Measurements from ENCODE around the gene AJAP1.

The AJAP1 gene

DNA sequence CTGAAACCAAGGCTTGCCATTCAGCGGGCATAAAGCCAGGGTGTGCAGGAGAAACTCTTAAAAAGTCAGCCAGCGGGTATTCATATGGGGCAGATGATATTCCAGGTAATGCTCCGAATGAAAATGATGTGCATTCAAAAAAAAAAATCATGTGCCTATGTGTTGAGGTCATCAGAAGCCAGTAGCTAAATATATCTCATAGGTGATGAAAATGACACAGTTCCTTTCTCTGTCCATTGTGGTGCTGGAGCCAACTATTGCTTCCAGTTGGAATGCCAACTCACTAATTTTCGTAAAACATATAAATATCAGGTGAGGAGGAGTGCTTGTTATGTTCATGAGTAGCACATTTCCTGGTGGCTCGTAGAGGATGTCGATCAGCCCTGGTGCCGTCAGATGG lies 23.2 kb downstream of the AJAP1 start:
- no peak for DNase-seq (ENCODE audit: low read depth)
- H3K4me3 ChIP-seq (ENCODE audit: low read depth, low read length), result no peak overlapping the region
- TF ChIP-seq POLR2A (IDR thresholded peaks at IDR 0.05; ENCODE audit: extremely low read depth, insufficient read length), result no peak
- TF ChIP-seq, protein P1, sequence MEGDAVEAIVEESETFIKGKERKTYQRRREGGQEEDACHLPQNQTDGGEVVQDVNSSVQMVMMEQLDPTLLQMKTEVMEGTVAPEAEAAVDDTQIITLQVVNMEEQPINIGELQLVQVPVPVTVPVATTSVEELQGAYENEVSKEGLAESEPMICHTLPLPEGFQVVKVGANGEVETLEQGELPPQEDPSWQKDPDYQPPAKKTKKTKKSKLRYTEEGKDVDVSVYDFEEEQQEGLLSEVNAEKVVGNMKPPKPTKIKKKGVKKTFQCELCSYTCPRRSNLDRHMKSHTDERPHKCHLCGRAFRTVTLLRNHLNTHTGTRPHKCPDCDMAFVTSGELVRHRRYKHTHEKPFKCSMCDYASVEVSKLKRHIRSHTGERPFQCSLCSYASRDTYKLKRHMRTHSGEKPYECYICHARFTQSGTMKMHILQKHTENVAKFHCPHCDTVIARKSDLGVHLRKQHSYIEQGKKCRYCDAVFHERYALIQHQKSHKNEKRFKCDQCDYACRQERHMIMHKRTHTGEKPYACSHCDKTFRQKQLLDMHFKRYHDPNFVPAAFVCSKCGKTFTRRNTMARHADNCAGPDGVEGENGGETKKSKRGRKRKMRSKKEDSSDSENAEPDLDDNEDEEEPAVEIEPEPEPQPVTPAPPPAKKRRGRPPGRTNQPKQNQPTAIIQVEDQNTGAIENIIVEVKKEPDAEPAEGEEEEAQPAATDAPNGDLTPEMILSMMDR (IDR thresholded peaks at IDR 0.05; ENCODE audit: low read depth, low read length), result no peak
- TF ChIP-seq, protein P2, sequence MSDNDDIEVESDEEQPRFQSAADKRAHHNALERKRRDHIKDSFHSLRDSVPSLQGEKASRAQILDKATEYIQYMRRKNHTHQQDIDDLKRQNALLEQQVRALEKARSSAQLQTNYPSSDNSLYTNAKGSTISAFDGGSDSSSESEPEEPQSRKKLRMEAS (IDR thresholded peaks at IDR 0.05; ENCODE audit: low read depth, low read length), result no peak
- TF ChIP-seq MYC (IDR thresholded peaks at IDR 0.05; ENCODE audit: low read depth, low read length), result no peak

DNA sequence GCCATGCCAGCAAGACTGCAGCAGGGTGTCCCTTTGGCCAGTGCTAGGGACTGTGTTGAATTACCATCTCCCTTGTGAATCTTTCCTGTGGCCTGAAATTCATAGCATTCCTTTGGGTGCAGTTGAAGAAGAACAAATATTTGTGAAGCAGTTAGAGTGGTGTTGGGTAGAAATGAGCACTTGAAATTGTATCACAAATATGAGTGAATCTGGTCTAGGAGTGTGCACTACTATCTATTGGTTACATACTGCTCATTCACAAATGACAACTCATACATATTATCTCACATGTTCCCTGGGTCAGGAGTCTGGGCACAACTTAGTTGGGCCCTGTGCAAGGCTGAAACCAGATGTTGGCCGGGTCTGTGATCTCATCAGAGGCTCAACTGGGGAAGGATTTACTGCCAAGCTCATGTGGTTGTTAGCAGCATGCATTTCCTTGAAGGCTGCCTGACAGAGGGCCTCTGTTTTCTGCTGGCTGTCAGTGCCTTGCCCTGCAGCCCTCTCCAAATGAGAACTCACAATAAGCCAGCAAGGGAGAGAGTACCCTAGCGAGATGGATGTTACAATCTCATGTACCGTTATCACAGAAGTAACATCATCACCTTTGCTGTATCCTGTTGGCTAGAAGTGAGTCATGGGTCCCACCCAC lies 23.8 kb downstream of the AJAP1 start:
- TF ChIP-seq, protein P2 (IDR thresholded peaks at IDR 0.05; ENCODE audit: low read depth, low read length), result no peak
- TF ChIP-seq MYC (IDR thresholded peaks at IDR 0.05; ENCODE audit: low read depth, low read length), result no peak
- no peak for TF ChIP-seq POLR2A (IDR thresholded peaks at IDR 0.05; ENCODE audit: extremely low read depth, insufficient read length)
- TF ChIP-seq, protein P1 (IDR thresholded peaks at IDR 0.05; ENCODE audit: low read depth, low read length), result no peak
- DNase-seq (ENCODE audit: low read depth), result no peak
- no peak overlapping the region for H3K4me3 ChIP-seq (ENCODE audit: low read depth, low read length)

DNA sequence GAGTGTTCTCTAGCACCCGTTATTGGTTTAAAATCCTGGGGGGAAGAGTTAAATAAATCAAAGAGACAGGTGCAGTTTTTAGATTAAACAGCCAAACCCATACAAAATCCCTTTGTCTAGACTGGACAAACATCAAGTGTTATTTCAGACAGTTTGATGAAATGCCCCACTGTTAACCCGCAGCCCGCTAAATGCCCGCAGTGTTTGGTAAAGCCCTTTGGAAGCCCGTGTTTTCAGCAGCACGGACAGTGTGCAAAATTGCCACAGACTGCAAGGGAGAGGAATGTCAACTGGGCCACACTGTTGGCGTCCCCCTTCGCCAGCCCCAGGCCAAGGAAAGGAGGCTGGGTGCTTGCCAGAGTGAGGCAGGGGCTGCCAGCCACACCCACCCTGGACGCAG lies 26.6 kb downstream of the AJAP1 start:
- no peak overlapping the region for H3K4me3 ChIP-seq (ENCODE audit: low read depth, low read length)
- TF ChIP-seq, protein P1 (IDR thresholded peaks at IDR 0.05; ENCODE audit: low read depth, low read length), result no peak
- TF ChIP-seq MYC (IDR thresholded peaks at IDR 0.05; ENCODE audit: low read depth, low read length) (no peak), POLR2A (IDR thresholded peaks at IDR 0.05; ENCODE audit: extremely low read depth, insufficient read length) (no peak)
- TF ChIP-seq, protein P2 (IDR thresholded peaks at IDR 0.05; ENCODE audit: low read depth, low read length), result no peak
- no peak for DNase-seq (ENCODE audit: low read depth)

DNA sequence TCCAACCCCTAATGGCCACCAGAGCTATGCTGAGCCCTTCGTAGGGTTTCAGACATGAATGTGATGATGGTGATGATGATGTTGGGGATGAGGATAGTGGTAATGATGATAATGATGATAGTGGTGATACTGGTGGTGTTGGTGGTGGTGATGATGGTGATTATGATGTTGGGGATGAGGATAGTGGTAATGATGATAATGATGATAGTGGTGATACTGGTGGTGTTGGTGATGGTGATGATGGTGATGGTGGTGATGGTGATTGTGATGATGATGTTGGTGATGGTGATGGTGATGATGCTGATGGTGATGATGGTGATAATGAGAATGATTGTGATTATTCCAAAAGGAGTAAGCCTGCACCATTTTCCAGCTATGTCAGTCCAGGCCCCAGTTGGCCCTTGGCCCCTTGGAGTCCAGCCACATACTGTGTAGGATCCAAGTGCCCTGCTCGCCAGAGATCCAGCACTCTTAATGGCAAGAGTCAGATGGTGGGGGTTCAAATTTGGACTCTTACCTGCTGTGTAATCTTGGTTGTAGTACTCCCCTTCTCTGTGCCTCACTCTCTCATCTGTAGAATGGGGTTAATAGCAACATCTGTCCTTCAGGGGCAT lies 28.3 kb downstream of the AJAP1 start:
- TF ChIP-seq MYC (IDR thresholded peaks at IDR 0.05; ENCODE audit: low read depth, low read length) (no peak), POLR2A (IDR thresholded peaks at IDR 0.05; ENCODE audit: extremely low read depth, insufficient read length) (no peak)
- TF ChIP-seq, protein P2 (IDR thresholded peaks at IDR 0.05; ENCODE audit: low read depth, low read length), result no peak
- TF ChIP-seq, protein P1 (IDR thresholded peaks at IDR 0.05; ENCODE audit: low read depth, low read length), result no peak
- H3K4me3 ChIP-seq (ENCODE audit: low read depth, low read length), result no peak overlapping the region
- DNase-seq (ENCODE audit: low read depth), result no peak

DNA sequence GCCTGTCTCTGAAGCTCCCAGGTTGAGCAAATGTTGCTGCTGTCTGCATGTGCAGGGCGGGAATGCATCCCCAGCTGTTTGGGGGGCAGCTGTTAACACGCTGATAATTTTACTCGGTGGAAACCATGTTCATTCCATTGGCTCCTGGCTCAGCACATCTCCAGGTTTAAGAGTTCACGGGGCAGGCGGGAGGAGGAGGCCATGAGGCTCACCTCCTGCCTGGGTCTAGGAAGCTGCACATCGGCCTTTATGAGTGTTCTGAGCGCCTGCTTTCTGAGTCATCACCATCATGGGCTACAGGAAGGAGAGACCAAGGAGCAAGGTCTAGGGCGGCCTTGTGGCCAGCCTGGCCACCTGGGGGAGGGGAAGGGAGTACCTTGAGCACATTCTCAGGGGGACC lies 29.7 kb downstream of the AJAP1 start:
- TF ChIP-seq, protein P1 (IDR thresholded peaks at IDR 0.05; ENCODE audit: low read depth, low read length), result no peak
- TF ChIP-seq, protein P2 (IDR thresholded peaks at IDR 0.05; ENCODE audit: low read depth, low read length), result no peak
- TF ChIP-seq POLR2A (IDR thresholded peaks at IDR 0.05; ENCODE audit: extremely low read depth, insufficient read length) (no peak), MYC (IDR thresholded peaks at IDR 0.05; ENCODE audit: low read depth, low read length) (no peak)
- H3K4me3 ChIP-seq (ENCODE audit: low read depth, low read length), result no peak overlapping the region
- no peak for DNase-seq (ENCODE audit: low read depth)
